HCT116 (cell line): ENCODE results near the gene HEXD. TPM values are rescaled to one million over a fixed set of nuclear protein-coding genes. Genes with fewer than 3 reads are reported as not detected.
A peak's percentile ranks its signal among the peaks of the same experiment; 100 is the strongest.

Source experiments
- ATAC-seq: fragments of 200-7000 bp; cut with Tn5 transposase; 2 replicates; pipeline ENCODE4 v1.9.1; 2020; ENCODE audit warnings: mild to moderate bottlenecking, moderate library complexity
- BruUV-seq: library from RNA; stranded (reverse); fragments of 400-500 nt; replicated peaks from 2 replicates; lab custom pipeline; 2021; lab: Mats Ljungman, UMichigan
- CTCF ChIA-PET: fragments of 300-600 bp; sonication (Branson Sonifier 250); formaldehyde crosslinking; loops from one replicate; lab custom pipeline; 2021; ENCODE audit warnings: antibody characterized with exemption; lab: Charles Lee
- POLR2A ChIA-PET: fragments of 300-600, 350-600 bp; sonication (Branson Sonifier 250); formaldehyde crosslinking; loops from one replicate; lab custom pipeline; 2021; ENCODE audit warnings: antibody characterized with exemption; lab: Charles Lee
- RAD21 ChIA-PET, 2 experiments: fragments of 300-600 bp; sonication (Branson Sonifier 250); formaldehyde crosslinking; loops; one replicate each; lab custom pipeline; 2023; ENCODE audit warnings: low total read pairs in 2 of 2; ENCODE audit not compliant: uncharacterized antibody in 2 of 2, unreplicated experiment in 2 of 2, low non-redundant PET in 1 of 2; lab: Charles Lee
- DNase-seq: peaks from one replicate; pipeline ENCODE4 v3.0.0-alpha.2; 2010; ENCODE audit warnings: low read depth, low spot score
- H2AFZ ChIP-seq: fragments of 200-600 bp; shearing (Covaris generic), sonication (generic); 2 replicates; pipeline ENCODE4 v1.6.1; 2017; ENCODE audit warnings: low read depth, mixed run types, mixed read lengths, antibody characterized with exemption, low read length; ENCODE audit not compliant: poor library complexity, severe bottlenecking
- H3K27ac ChIP-seq: 2 replicates; pipeline ENCODE4 v1.5.1; 2012; ENCODE audit warnings: low read depth, low read length
- H3K27me3 ChIP-seq: fragments of 200-600 bp; sonication (generic); 2 replicates; pipeline ENCODE4 v1.6.1; 2016; ENCODE audit warnings: mixed run types, low read length, mixed read lengths; ENCODE audit not compliant: insufficient read depth
- H3K36me3 ChIP-seq, 2 experiments: fragments of 200-500 bp in 1 of 2; fragments of 200-600 bp in 1 of 2; sonication (Bioruptor generic) in 1 of 2; sonication (generic) in 1 of 2; 2 replicates each; pipeline versions ENCODE4 v1.5.1 to v1.6.1; 2014 to 2016; ENCODE audit warnings: low read length in 2 of 2, inconsistent platforms in 1 of 2, mixed read lengths in 1 of 2, mixed run types in 1 of 2; ENCODE audit not compliant: insufficient read depth in 2 of 2, control insufficient read depth in 1 of 2
- H3K4me1 ChIP-seq, 2 experiments: fragments of 200-600 bp in 1 of 2; sonication (generic) in 1 of 2; 2 replicates each; pipeline versions ENCODE4 v1.5.1 to v1.6.1; 2012 to 2017; ENCODE audit warnings: low read length in 2 of 2, inconsistent platforms in 1 of 2, mild to moderate bottlenecking in 1 of 2, mixed read lengths in 1 of 2, mixed run types in 1 of 2, moderate library complexity in 1 of 2; ENCODE audit not compliant: insufficient read depth in 2 of 2, control insufficient read depth in 1 of 2
- H3K4me2 ChIP-seq: fragments of 200-600 bp; sonication (generic); 2 replicates; pipeline ENCODE4 v1.6.1; 2017; ENCODE audit warnings: mixed run types, low read length, mixed read lengths
- H3K4me3 ChIP-seq, 2 experiments: fragments of 200-600 bp in 1 of 2; sonication (generic) in 1 of 2; replicated peaks in 1 of 2; 2 replicates each; pipeline ENCODE4 v1.5.1; 2011 to 2016; ENCODE audit warnings: low read length in 2 of 2, control low read depth in 1 of 2, low read depth in 1 of 2, mild to moderate bottlenecking in 1 of 2, mixed read lengths in 1 of 2, mixed run types in 1 of 2
- H3K79me2 ChIP-seq: fragments of 200-600 bp; sonication (generic); 2 replicates; pipeline ENCODE4 v1.6.1; 2017; ENCODE audit warnings: mild to moderate bottlenecking, mixed run types, low read length, moderate library complexity, mixed read lengths; ENCODE audit not compliant: insufficient read depth
- H3K9ac ChIP-seq: fragments of 200-600 bp; sonication (generic); 2 replicates; pipeline ENCODE4 v1.6.1; 2016; ENCODE audit warnings: low read length, mixed read lengths
- H3K9me2 ChIP-seq: fragments of 200-600 bp; sonication (generic), shearing (Covaris generic); 2 replicates; pipeline ENCODE4 v1.6.1; 2017; ENCODE audit warnings: mixed run types, mild to moderate bottlenecking, moderate library complexity; ENCODE audit not compliant: insufficient read depth
- H3K9me3 ChIP-seq, 2 experiments: fragments of 200-500 bp in 1 of 2; fragments of 200-600 bp in 1 of 2; sonication (Bioruptor generic) in 1 of 2; sonication (generic) in 1 of 2; 2 replicates each; pipeline ENCODE4 v1.6.1; 2014 to 2017; ENCODE audit warnings: low read length in 2 of 2, mixed read lengths in 2 of 2, inconsistent platforms in 1 of 2, low read depth in 1 of 2, mild to moderate bottlenecking in 1 of 2, mixed run types in 1 of 2, moderate library complexity in 1 of 2; ENCODE audit not compliant: control insufficient read depth in 1 of 2, insufficient read depth in 1 of 2
- H4K20me1 ChIP-seq: fragments of 200-600 bp; sonication (generic), shearing (Covaris generic); 2 replicates; pipeline ENCODE4 v1.6.1; 2017; ENCODE audit warnings: mixed run types, mild to moderate bottlenecking, moderate library complexity; ENCODE audit not compliant: insufficient read depth
- CEBPB ChIP-seq: IDR thresholded peaks from 2 replicates; pipeline ENCODE4 v1.6.1; 2012; ENCODE audit warnings: low read depth
- ELF1 ChIP-seq: IDR thresholded peaks from 2 replicates; pipeline ENCODE4 v1.6.1; 2012; ENCODE audit warnings: low read depth, borderline replicate concordance
- EZH2 ChIP-seq: fragments of 200-600 bp; sonication (generic); IDR thresholded peaks from 2 replicates; pipeline ENCODE4 v1.6.1; 2017; ENCODE audit warnings: antibody characterized with exemption, mixed run types
- POLR2A ChIP-seq: IDR thresholded peaks from 2 replicates; pipeline ENCODE4 v1.7.0; 2011; ENCODE audit warnings: borderline replicate concordance; ENCODE audit not compliant: insufficient read depth, insufficient read length; ENCODE audit errors: extremely low read depth
- POLR2AphosphoS5 ChIP-seq: IDR thresholded peaks from 2 replicates; pipeline ENCODE4 v1.6.1; 2011; ENCODE audit warnings: mild to moderate bottlenecking, low read depth, low read length, moderate library complexity
- RAD21 ChIP-seq: IDR thresholded peaks from 2 replicates; pipeline ENCODE4 v1.6.1; 2012; ENCODE audit warnings: low read depth, mild to moderate bottlenecking
- TCF7L2 ChIP-seq: IDR thresholded peaks from 2 replicates; pipeline ENCODE4 v1.7.0; 2011; ENCODE audit warnings: borderline replicate concordance, inconsistent platforms; ENCODE audit not compliant: insufficient read depth, insufficient read length; ENCODE audit errors: extremely low read depth
- YY1 ChIP-seq: IDR thresholded peaks from 2 replicates; pipeline ENCODE4 v1.6.1; 2011; ENCODE audit warnings: low read length, low read depth, moderate library complexity, mild to moderate bottlenecking; ENCODE audit not compliant: insufficient replicate concordance; ENCODE audit errors: extremely low read depth
- ZFX ChIP-seq: fragments of 450-650 bp; IDR thresholded peaks from 2 replicates; pipeline ENCODE4 v1.6.1; 2017
- intact Hi-C: fragments of 100-400 bp; cut with micrococcal nuclease; formaldehyde crosslinking; loops from 2 replicates; pipeline ENCODE4 v1.10.0; 2022
- total RNA-seq: library from RNA; stranded (reverse); gene quantifications from one replicate; pipeline ENCODE4 v1.2.1, GENCODE V29; 2021; ENCODE audit not compliant: unreplicated experiment
- TF ChIP-seq, protein P1 (sequence below), 3 experiments: fragments of 200-600 bp in 1 of 3; sonication (generic) in 1 of 3; IDR thresholded peaks in 2 of 3; conservative IDR thresholded peaks in 1 of 3; 2 replicates each; pipeline ENCODE4 v1.5.1; 2012 to 2017; ENCODE audit warnings: low read depth in 2 of 3, low read length in 2 of 3, antibody characterized with exemption in 1 of 3, borderline replicate concordance in 1 of 3, control low read depth in 1 of 3, mild to moderate bottlenecking in 1 of 3, mixed read lengths in 1 of 3, mixed run types in 1 of 3, moderate library complexity in 1 of 3; ENCODE audit not compliant: insufficient read depth in 1 of 3
- TF ChIP-seq, protein P2 (sequence below): IDR thresholded peaks from 2 replicates; pipeline ENCODE4 v1.6.1; 2012; ENCODE audit warnings: low read depth
- TF ChIP-seq, protein P3 (sequence below): IDR thresholded peaks from 2 replicates; pipeline ENCODE4 v1.6.1; 2012

The HEXD gene
- total RNA-seq, 1 experiment from 2014 or later = 45.2 TPM

DNA sequence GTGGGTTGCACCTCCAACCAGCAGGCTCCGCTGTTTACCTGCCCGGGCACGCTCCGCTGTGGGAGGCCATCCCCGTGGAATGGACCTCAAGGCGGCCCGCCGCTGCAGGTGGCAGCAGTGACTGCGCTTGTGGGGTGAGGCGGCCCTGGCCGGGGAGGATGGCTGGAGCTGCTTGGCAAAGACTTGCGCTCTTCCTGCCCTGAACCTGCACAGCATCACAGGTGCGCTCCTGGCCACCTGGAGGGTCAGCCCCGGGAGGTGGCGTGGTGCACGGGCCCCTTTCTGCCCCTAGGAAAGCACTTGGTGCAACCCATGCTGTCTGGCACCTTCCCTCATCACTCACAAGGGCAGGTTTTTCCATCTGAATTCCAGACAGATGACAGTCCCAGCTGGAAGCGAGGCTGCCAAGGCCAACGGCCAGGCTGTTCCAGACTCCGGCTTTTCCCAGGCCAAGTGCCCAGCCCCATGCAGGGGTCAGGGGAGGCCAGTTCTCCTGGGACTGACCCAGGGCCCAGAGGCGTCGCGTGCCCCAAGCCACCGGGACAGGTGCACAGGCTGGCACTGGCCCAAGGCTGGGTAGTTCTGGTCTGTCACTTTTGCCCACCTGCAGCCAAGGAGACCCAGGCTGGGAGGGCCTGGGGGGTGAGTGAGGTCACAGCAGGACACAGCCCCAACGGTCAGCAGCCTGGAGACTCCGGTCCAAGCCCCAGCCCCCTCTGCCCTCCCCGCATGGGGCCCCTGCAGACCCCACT, 33.2 kb upstream of the HEXD start:
- Histone ChIP-seq H3K4me2 (peak overlapping the region; percentile 60), H2AFZ (no peak overlapping the region)
- no TSS peak for BruUV-seq

More for the DNA sequence above, 33.2 kb upstream of the HEXD start:
- Histone ChIP-seq H3K9me3 (no peaks in the 10 kb centered on the region), H4K20me1 (no peaks in the 10 kb centered on the region), H3K9me2 (no peaks in the 10 kb centered on the region), H3K4me1 (peaks cover 15 to 33% of the 10 kb centered on the region in 2 experiments), H3K79me2 (no peaks in the 10 kb centered on the region), H3K27ac (peak overlapping the region; percentile 43), H3K9ac (peak overlapping the region; percentile 31; the same call in 1 of the 2 replicates), H3K36me3 (no peaks in the 10 kb centered on the region), H3K27me3 (no peaks in the 10 kb centered on the region), H3K4me3 (peak overlapping the region; percentile 16 to 36)
- RAD21 ChIA-PET = no interaction called here
- intact Hi-C loops = no loop called here
- CTCF ChIA-PET = interaction anchor here (1.3 kb wide), 1 partner anchor 34 kb away, joined by 3 read pairs; no protein-coding TSS in a partner anchor
- TF ChIP-seq YY1 = peak; percentile 4
- TF ChIP-seq POLR2AphosphoS5 = 0 out of 2 replicates have a peak, but pooled peaks have one; percentile 21
- 0 out of 2 replicates have a peak, but pooled peaks have one; percentile 8 for TF ChIP-seq ZFX
- TF ChIP-seq, protein P1, sequence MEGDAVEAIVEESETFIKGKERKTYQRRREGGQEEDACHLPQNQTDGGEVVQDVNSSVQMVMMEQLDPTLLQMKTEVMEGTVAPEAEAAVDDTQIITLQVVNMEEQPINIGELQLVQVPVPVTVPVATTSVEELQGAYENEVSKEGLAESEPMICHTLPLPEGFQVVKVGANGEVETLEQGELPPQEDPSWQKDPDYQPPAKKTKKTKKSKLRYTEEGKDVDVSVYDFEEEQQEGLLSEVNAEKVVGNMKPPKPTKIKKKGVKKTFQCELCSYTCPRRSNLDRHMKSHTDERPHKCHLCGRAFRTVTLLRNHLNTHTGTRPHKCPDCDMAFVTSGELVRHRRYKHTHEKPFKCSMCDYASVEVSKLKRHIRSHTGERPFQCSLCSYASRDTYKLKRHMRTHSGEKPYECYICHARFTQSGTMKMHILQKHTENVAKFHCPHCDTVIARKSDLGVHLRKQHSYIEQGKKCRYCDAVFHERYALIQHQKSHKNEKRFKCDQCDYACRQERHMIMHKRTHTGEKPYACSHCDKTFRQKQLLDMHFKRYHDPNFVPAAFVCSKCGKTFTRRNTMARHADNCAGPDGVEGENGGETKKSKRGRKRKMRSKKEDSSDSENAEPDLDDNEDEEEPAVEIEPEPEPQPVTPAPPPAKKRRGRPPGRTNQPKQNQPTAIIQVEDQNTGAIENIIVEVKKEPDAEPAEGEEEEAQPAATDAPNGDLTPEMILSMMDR (IDR thresholded peaks at IDR 0.05 in 2 of 3, conservative IDR thresholded peaks at IDR 0.05 in 1 of 3; ENCODE audit: borderline replicate concordance in 1 of 3, insufficient read depth in 1 of 3, low read depth in 2 of 3, low read length in 2 of 3) = peak; percentile 44 to 55 (median 45); a peak in 5 of 6 replicates
- TF ChIP-seq POLR2A = no peak
- TF ChIP-seq TCF7L2 = peak; percentile 75
- TF ChIP-seq, protein P2, sequence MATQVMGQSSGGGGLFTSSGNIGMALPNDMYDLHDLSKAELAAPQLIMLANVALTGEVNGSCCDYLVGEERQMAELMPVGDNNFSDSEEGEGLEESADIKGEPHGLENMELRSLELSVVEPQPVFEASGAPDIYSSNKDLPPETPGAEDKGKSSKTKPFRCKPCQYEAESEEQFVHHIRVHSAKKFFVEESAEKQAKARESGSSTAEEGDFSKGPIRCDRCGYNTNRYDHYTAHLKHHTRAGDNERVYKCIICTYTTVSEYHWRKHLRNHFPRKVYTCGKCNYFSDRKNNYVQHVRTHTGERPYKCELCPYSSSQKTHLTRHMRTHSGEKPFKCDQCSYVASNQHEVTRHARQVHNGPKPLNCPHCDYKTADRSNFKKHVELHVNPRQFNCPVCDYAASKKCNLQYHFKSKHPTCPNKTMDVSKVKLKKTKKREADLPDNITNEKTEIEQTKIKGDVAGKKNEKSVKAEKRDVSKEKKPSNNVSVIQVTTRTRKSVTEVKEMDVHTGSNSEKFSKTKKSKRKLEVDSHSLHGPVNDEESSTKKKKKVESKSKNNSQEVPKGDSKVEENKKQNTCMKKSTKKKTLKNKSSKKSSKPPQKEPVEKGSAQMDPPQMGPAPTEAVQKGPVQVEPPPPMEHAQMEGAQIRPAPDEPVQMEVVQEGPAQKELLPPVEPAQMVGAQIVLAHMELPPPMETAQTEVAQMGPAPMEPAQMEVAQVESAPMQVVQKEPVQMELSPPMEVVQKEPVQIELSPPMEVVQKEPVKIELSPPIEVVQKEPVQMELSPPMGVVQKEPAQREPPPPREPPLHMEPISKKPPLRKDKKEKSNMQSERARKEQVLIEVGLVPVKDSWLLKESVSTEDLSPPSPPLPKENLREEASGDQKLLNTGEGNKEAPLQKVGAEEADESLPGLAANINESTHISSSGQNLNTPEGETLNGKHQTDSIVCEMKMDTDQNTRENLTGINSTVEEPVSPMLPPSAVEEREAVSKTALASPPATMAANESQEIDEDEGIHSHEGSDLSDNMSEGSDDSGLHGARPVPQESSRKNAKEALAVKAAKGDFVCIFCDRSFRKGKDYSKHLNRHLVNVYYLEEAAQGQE = no peak
- TF ChIP-seq ELF1 = no peak
- no peak for TF ChIP-seq CEBPB
- TF ChIP-seq RAD21 = peak; percentile 59
- no peak for TF ChIP-seq EZH2
- TF ChIP-seq, protein P3, sequence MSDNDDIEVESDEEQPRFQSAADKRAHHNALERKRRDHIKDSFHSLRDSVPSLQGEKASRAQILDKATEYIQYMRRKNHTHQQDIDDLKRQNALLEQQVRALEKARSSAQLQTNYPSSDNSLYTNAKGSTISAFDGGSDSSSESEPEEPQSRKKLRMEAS = 0 out of 2 replicates have a peak, but pooled peaks have one; percentile 47
- peak; percentile 76 for ATAC-seq
- no peak for DNase-seq
- POLR2A ChIA-PET = no interaction called here
